Activated naive CD4-positive, alpha-beta T cell (primary cell): ENCODE measurements around the gene ZNF33A.
"Not testable (repeated sequence)": the region's sequence is repeated elsewhere in the genome, so short reads cannot be mapped to it uniquely, and the experiment has no call there.

Source experiments
- DNase-seq, 4 experiments: peaks; one replicate each; lab custom pipeline; 2025; lab: John Stamatoyannopoulos, UW

ZNF33A gene

GRCh38 chr10:38010119-38010903, at the start of gene ZNF33A:
TSS of gene ZNF33A (plus strand) at chr10:38010675. CDS start at chr10:38012342, 1,667 bp downstream.
- peak; percentile 84 to 89 (median 85) for DNase-seq

DNA sequence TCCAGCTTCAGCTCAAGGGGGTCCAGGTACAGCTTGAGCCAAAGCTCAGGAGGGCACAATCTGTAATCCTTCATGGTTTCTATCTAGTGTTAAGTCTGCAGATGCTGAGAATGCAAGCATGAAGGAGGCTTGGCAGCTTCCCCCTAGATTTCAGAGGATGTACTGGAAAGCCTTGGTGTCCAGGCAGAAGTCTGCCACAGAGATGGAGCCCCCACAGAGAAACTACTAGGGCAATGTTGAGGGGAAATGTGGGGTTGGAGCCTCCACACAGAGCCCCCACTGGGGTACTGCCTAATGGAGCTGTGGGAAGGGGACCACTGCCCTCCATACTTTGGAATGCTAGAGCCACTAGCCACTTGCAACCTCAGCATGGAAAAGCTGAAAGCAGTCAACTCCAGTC, 45.5 kb upstream of the ZNF33A start:
- no peak for DNase-seq

DNA sequence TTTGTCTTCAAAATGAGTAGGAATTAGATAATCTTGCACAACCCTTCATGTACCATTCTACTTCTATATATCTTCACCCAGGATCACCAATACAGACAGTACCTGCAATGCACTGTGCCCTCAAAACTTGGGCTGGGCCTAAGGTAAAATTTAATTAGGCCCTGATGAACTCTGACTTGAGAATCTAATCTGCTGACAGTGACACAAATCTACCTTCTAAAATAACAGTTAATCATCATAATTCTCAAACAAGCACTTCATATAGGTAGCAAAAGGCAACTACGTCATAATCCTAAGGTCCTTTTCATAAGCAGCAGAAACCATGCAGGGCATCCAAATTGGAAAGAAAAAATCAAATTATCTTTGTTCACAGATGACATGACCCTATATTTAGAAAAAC, 38.1 kb upstream of the ZNF33A start:
- no peak for DNase-seq

GRCh38 chr10:37975401-37975991, 35.0 kb upstream of the ZNF33A start:
- no peak for DNase-seq

GRCh38 chr10:37976091-37976879, 34.2 kb upstream of the ZNF33A start, which contains the start of gene ZNF25:
TSS of gene ZNF25 (minus strand) at chr10:37976647. CDS start at chr10:37971722, 4,925 bp downstream.
- peak; percentile 89 to 94 (median 90) for DNase-seq

DNA sequence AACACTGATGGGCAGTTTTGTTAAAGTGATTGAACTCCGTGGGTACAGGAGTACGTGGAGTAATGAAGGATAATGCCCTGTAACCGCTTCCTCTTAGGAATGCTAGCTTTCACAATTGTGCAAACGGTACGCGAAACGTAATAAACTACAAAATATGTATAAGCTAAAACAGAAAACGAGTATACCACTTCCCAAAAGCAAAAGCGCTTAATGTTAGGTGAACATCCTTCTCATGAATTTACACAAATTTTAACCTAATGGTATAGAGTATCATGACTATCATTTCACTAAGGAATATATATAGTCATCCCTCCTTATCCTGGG, 33.6 kb upstream of the ZNF33A start:
- no peak for DNase-seq

- DNase-seq = no peak
These were observed 18.8 kb upstream of the ZNF33A start for GRCh38 chr10:37991655-37992054.

DNA sequence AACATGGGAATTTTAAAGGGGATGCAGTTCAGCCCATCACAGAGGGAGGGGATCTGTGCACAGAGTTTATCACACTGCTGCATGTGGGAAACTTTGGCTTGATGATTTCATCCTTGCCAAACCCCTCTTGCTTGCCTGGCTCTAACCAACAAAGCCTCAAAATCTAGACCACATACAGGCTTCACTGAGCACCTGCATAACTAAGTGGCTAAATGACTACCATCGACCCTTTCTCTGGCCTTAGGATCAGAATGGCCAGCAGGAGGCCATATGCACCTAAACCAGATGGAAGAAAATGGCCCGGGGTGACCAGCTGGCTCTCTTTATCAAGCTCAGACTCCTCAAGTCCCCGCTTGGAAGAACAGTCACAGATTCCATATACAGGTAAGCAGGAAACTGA, 18.4 kb upstream of the ZNF33A start:
- DNase-seq = no peak

GRCh38 chr10:37998920-37999319, 11.6 kb upstream of the ZNF33A start:
- DNase-seq = not testable (repeated sequence)

DNA sequence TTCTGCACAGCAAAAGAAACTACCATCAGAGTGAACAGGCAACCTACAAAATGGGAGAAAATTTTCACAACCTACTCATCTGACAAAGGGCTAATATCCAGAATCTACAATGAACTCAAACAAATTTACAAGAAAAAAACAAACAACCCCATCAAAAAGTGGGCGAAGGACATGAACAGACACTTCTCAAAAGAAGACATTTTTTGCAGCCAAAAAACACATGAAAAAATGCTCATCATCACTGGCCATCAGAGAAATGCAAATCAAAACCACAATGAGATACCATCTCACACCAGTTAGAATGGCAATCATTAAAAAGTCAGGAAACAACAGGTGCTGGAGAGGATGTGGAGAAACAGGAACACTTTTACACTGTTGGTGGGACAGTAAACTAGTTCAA, 10.0 kb upstream of the ZNF33A start:
- not testable (repeated sequence) for DNase-seq

GRCh38 chr10:38003026-38003425, 7.4 kb upstream of the ZNF33A start:
- DNase-seq = no peak

GRCh38 chr10:38003588-38003987, 6.9 kb upstream of the ZNF33A start:
- DNase-seq = no peak

DNA sequence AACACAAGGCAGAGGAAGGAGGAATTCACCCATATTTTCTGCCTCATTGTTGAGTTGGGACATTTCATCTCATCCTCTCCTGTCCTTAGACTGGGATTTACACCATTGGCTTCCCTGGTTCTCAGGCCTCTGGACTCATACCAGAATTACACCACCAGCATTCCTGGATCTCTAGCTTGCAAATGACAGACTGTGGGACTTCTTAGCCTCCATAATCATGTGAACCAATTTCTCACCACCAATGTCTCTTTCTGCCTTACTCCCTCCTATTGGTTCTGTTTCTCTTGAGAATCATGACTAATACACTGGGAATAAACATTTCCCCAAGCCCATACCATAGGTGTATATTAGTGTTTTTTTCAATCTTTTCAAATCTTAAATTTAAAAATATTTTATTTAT, 2.9 kb upstream of the ZNF33A start:
- no peak for DNase-seq

- no peak for DNase-seq
These were observed 2.5 kb upstream of the ZNF33A start for GRCh38 chr10:38007991-38008390.

DNA sequence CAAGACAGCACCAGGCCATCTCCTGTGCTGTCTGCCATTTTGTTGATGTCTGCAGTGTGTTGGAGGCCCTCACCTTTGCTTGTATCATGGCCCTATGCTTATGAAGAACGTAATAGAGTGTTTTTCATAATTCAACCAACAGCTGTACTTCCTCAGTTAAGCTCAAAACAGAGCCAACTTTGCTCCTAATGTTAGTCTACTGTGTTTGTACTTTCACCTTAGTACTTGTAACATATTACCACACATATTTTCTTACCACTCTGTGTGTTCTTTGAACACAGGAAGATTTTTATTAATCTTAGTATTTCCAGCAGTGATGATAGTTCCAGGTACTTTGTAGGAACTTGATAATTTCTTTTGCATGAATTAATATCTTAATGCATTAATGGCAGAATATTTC, 5.9 kb downstream of the ZNF33A start:
- DNase-seq = no peak

DNA sequence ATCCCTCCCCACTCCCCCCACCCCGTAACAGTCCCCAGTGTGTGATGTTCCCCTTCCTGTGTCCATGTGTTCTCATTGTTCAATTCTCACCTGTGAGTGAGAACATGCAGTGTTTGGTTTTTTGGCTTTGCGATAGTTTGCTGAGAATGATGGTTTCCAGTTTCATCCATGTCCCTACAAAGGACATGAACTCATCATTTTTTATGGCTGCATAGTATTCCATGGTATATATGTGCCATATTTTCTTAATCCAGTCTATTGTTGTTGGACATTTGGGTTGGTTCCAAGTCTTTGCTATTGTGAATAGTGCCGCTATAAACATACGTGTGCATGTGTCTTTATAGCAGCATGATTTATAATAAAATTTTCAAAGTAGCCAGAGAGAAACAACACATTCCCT, 8.6 kb downstream of the ZNF33A start:
- not testable (repeated sequence) for DNase-seq

GRCh38 chr10:38025283-38025682, 14.8 kb downstream of the ZNF33A start:
- DNase-seq = no peak

DNA sequence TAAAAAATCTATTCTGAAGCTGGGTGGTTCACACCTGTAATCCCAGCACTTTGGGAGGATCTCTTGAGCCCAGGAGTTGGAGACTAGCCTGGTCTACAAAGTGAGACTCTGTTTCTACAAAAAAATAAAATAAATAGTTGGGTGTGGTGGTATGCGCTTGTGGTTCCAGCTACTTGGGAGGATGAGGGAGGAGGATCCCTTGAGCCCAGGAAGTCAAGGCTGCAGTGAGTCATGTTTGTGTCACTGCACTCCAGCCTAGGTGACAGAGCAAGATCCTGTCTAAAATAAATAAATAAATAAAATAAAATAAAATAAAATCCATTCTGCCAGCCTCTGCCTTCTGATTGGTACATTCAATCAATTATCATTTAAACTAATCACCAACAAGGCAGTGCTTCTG, 17.5 kb downstream of the ZNF33A start:
- no peak for DNase-seq

GRCh38 chr10:38032886-38033285, 22.4 kb downstream of the ZNF33A start:
- no peak for DNase-seq

- no peak for DNase-seq
These were observed 27.8 kb downstream of the ZNF33A start for GRCh38 chr10:38038107-38038931.

GRCh38 chr10:38038932-38039245, 28.4 kb downstream of the ZNF33A start:
- DNase-seq = no peak

DNA sequence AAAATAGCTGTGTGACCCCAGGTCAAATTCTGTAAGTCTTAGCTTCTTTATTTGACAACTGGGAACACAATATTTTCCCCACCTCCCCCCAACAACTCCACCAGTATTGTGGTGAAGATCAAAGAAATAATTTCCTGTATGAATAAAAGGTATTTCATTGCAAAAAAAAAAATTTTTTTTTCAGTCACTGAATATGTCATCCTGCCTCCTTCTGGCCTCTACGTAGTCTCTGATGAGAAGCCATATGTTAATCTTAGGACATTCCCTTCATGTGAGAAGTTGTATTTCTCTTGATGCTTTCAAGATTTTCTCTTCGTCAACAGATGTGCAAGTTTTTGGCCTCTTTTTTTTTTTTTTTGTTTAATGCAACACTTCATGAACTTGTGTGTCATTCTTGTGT, 33.0 kb downstream of the ZNF33A start:
- no peak for DNase-seq
